Keratinocyte (primary cell): ENCODE results near the gene SLC25A40. TPM values are rescaled to one million over a fixed set of nuclear protein-coding genes. Genes with fewer than 3 reads are reported as not detected.

Source experiments
- DNase-seq: peaks from one replicate; pipeline ENCODE4 v3.0.0-alpha.2; 2011; ENCODE audit warnings: low read depth, missing footprints, low spot score
- FAIRE-seq: peaks from 2 replicates; lab custom pipeline; 2011; peaks lifted over from hg19 to GRCh38; lab: Jason Lieb, UNC
- H2AFZ ChIP-seq: 2 replicates; pipeline ENCODE4 v1.6.0; 2012; ENCODE audit warnings: low read length, control low read depth, inconsistent platforms; ENCODE audit not compliant: control insufficient read depth
- H3K27ac ChIP-seq: 2 replicates; pipeline ENCODE4 v1.5.1; 2011; ENCODE audit warnings: low read length; ENCODE audit not compliant: control insufficient read depth, insufficient read depth
- H3K27me3 ChIP-seq: 3 replicates; pipeline ENCODE4 v1.6.0; 2011; ENCODE audit warnings: low read length; ENCODE audit not compliant: control insufficient read depth, insufficient read depth; ENCODE audit errors: extremely low read depth
- H3K36me3 ChIP-seq, 2 experiments: 2 replicates in 1 of 2; 3 replicates in 1 of 2; pipeline ENCODE4 v1.5.1; 2011; ENCODE audit warnings: low read length in 2 of 2, mild to moderate bottlenecking in 1 of 2; ENCODE audit not compliant: control insufficient read depth in 2 of 2, insufficient read depth in 2 of 2; ENCODE audit errors: extremely low read depth in 1 of 2
- H3K4me1 ChIP-seq: 3 replicates; pipeline ENCODE4 v1.5.1; 2011; ENCODE audit warnings: low read length; ENCODE audit not compliant: control insufficient read depth, insufficient read depth; ENCODE audit errors: extremely low read depth
- H3K4me2 ChIP-seq: 3 replicates; pipeline ENCODE4 v1.6.0; 2011; ENCODE audit warnings: low read depth, low read length; ENCODE audit not compliant: control insufficient read depth, insufficient read depth; ENCODE audit errors: extremely low read depth
- H3K4me3 ChIP-seq, 3 experiments: fragments of 200-600 bp in 1 of 3; sonication (generic) in 1 of 3; 2 replicates in 2 of 3; 3 replicates in 1 of 3; pipeline ENCODE4 v1.5.1; 2011 to 2016; ENCODE audit warnings: low read length in 3 of 3, mild to moderate bottlenecking in 3 of 3, control low read depth in 2 of 3, inconsistent platforms in 1 of 3, low read depth in 1 of 3, mixed read lengths in 1 of 3, mixed run types in 1 of 3, moderate library complexity in 1 of 3; ENCODE audit not compliant: control insufficient read depth in 2 of 3, insufficient read depth in 2 of 3; ENCODE audit errors: extremely low read depth in 1 of 3
- H3K79me2 ChIP-seq: 2 replicates; pipeline ENCODE4 v1.6.0; 2012; ENCODE audit warnings: low read length; ENCODE audit not compliant: control insufficient read depth, insufficient read depth
- H3K9ac ChIP-seq: 3 replicates; pipeline ENCODE4 v1.6.0; 2011; ENCODE audit warnings: low read length; ENCODE audit not compliant: control insufficient read depth, insufficient read depth; ENCODE audit errors: extremely low read depth
- H3K9me1 ChIP-seq: 3 replicates; pipeline ENCODE4 v1.6.0; 2011; ENCODE audit warnings: low read length; ENCODE audit not compliant: control insufficient read depth, insufficient read depth; ENCODE audit errors: extremely low read depth
- H3K9me3 ChIP-seq: 2 replicates; pipeline ENCODE4 v1.5.1; 2012; ENCODE audit warnings: low read depth, low read length; ENCODE audit not compliant: control insufficient read depth
- H4K20me1 ChIP-seq: 3 replicates; pipeline ENCODE4 v1.6.0; 2011; ENCODE audit warnings: low read length; ENCODE audit not compliant: control insufficient read depth, insufficient read depth; ENCODE audit errors: extremely low read depth
- CTCF ChIP-seq, 3 experiments: IDR thresholded peaks in 1 of 3; conservative IDR thresholded peaks in 1 of 3; optimal IDR thresholded peaks in 1 of 3; 2 replicates in 2 of 3; 3 replicates in 1 of 3; pipeline versions ENCODE3 to v1.5.1; 2011; ENCODE audit warnings: low read length in 3 of 3, mild to moderate bottlenecking in 3 of 3, moderate library complexity in 2 of 3, control low read depth in 1 of 3, inconsistent platforms in 1 of 3; ENCODE audit not compliant: insufficient read depth in 2 of 3; ENCODE audit errors: extremely low read depth in 1 of 3
- EZH2 ChIP-seq: IDR thresholded peaks from one replicate; pipeline ENCODE4 v1.6.1; 2012; ENCODE audit warnings: inconsistent platforms, mild to moderate bottlenecking, low read length, moderate library complexity
- dilution Hi-C: fragments of 300-500 bp; cut with MboI; formaldehyde crosslinking; loops from one replicate; pipeline ENCODE4 v1.7.0; 2020; ENCODE audit warnings: low sequenced_read_pairs; ENCODE audit not compliant: extremely low pct_ligation_motif_present
- polyA plus RNA-seq, 5 experiments: library from polyadenylated mRNA; depleted of rRNA in 3 of 5; stranded (reverse) in 3 of 5; stranded (forward) in 1 of 5; unstranded in 1 of 5; fragments of >200 nt; gene quantifications; 1 replicate in 1 of 5; 2 replicates in 3 of 5; 3 replicates in 1 of 5; pipeline versions ENCODE4 v1.2.1 to v1.2.3, GENCODE V29; 2011 to 2012; ENCODE audit warnings: missing spikeins in 2 of 5, low read depth in 1 of 5, low replicate concordance in 1 of 5

SLC25A40 gene
- polyA plus RNA-seq, 1 donor (not counting 4 experiments of a cell fraction or from before 2014, with no cell fraction given) = 8.3 TPM

- no peak for FAIRE-seq
- H4K20me1 ChIP-seq = no peaks in the 10 kb centered on the region
- no peak for DNase-seq
These were observed 91.7 kb downstream of the SLC25A40 start for GRCh38 chr7:87784424-87784823.

More at GRCh38 chr7:87784424-87784823, 91.7 kb downstream of the SLC25A40 start:
- H3K9me3 ChIP-seq = no peaks in the 10 kb centered on the region
- dilution Hi-C loops = no loop called here
- no peaks in the 10 kb centered on the region for H3K9me1 ChIP-seq
- no peaks in the 10 kb centered on the region for H3K27me3 ChIP-seq
- no peaks in the 10 kb centered on the region for H3K79me2 ChIP-seq
- TF ChIP-seq CTCF (optimal IDR thresholded peaks at IDR 0.05 in 1 of 3, IDR thresholded peaks at IDR 0.05 in 1 of 3, conservative IDR thresholded peaks at IDR 0.05 in 1 of 3; ENCODE audit: extremely low read depth in 1 of 3, insufficient read depth in 2 of 3, low read length in 3 of 3) (no peak), EZH2 (no peak)
- no peaks in the 10 kb centered on the region for H3K36me3 ChIP-seq
- no peak overlapping the region for H3K27ac ChIP-seq
- H3K4me3 ChIP-seq = no peak overlapping the region
- no peak overlapping the region for H2AFZ ChIP-seq
- H3K4me1 ChIP-seq = no peaks in the 10 kb centered on the region
- H3K4me2 ChIP-seq = no peak overlapping the region
- no peak overlapping the region for H3K9ac ChIP-seq

Other genes with a start within 250 kb of the SLC25A40 start
- gene RUNDC3B, start 248.0 kb downstream of the SLC25A40 start, polyA plus RNA-seq = 0.34 to 0.81 TPM (median 0.44 TPM) in 3 replicates
- gene DBF4, start 133 bp upstream of the SLC25A40 start, polyA plus RNA-seq = 2.6 to 12.5 TPM (median 7.9 TPM) in 3 replicates
- 0.03 to 0.11 TPM (median 0.07 TPM) in 3 replicates for gene ADAM22, start 57.9 kb upstream of the SLC25A40 start, polyA plus RNA-seq